Lower leg skin (tissue), 3 donors: Measurements from ENCODE around the gene ARHGAP22.

ENCODE experiments used
- POLR2A ChIP-seq, 2 donors: fragments of 450-650 bp; IDR thresholded peaks; one replicate each; pipeline ENCODE4 v1.6.1; 2016 to 2017; ENCODE audit warnings: antibody characterized with exemption in 2 of 2, mild to moderate bottlenecking in 1 of 2, moderate library complexity in 1 of 2
- TF ChIP-seq, protein P1 (sequence below), 3 donors: fragments of 450-650 bp; IDR thresholded peaks; one replicate each; pipeline ENCODE4 v1.5.1; 2016; ENCODE audit warnings: antibody characterized with exemption in 3 of 3, mild to moderate bottlenecking in 3 of 3, moderate library complexity in 2 of 3

DNA sequence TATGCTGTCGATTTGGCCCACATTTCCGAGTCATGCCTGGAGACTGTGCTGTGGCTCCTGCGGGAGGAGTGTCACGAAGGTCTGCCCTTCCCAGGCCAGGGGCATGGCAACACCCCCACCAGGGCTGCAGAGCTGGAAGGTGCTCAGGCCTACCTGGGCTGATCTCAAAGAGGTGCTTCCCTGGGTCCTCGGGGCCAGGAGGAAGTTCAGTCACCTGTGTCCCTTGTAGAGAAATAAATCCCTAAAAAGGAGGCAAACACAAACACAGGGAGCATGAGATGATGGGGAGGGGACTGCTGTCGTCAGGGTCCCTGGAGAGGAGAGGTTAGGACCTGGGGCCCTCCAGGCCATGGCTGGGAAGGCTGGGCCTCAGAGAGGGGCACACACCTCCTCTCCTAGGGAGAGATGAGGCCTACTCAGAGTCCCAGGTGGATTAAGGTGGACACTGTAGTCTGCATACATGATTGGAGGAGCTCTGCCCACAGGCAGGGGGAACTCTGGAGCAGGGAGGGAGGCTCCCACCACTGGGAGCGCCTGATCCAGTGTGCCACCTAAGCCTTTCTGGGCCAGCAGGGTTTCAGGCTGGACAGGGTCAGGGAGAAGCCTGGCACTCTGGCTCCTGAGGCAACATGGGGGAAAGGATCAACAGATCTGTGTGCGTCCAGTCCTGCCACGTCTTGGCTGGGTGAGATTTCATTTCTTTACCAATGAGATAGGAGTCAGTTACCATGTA lies 49.4 kb downstream of the ARHGAP22 start:
- TF ChIP-seq, protein P1, sequence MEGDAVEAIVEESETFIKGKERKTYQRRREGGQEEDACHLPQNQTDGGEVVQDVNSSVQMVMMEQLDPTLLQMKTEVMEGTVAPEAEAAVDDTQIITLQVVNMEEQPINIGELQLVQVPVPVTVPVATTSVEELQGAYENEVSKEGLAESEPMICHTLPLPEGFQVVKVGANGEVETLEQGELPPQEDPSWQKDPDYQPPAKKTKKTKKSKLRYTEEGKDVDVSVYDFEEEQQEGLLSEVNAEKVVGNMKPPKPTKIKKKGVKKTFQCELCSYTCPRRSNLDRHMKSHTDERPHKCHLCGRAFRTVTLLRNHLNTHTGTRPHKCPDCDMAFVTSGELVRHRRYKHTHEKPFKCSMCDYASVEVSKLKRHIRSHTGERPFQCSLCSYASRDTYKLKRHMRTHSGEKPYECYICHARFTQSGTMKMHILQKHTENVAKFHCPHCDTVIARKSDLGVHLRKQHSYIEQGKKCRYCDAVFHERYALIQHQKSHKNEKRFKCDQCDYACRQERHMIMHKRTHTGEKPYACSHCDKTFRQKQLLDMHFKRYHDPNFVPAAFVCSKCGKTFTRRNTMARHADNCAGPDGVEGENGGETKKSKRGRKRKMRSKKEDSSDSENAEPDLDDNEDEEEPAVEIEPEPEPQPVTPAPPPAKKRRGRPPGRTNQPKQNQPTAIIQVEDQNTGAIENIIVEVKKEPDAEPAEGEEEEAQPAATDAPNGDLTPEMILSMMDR (IDR thresholded peaks at IDR 0.05), result no peak
- TF ChIP-seq POLR2A (IDR thresholded peaks at IDR 0.05), result no peak
